NCI-H128 (cell line): ENCODE measurements around the gene ERH.
"Not testable (repeated sequence)": the region's sequence is repeated elsewhere in the genome, so short reads cannot be mapped to it uniquely, and the experiment has no call there.

Experiments
- DNase-seq: peaks from one replicate; lab custom pipeline; 2025; ENCODE audit not compliant: unreplicated experiment; lab: John Stamatoyannopoulos, UW

ERH gene

DNA sequence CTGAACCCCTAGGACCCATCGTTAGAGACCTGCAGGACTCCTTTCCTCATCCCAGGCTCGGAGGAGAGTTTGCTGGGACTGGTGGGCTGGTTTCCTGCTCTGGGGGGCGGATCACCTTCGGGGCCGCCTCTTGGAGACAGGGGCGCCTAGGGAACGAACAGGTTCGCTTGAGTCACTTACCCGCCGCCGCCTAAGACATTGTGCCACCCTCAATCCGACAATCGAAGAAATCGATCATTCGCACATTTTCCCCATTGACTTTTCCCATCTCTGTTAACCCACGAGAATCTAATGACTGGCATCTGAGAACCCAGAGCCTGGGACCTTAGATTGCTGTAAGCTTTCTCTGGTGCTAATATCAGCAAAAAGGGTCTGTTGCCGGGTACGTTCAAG lies 715 bp upstream of the ERH start:
- no peak for DNase-seq

DNA sequence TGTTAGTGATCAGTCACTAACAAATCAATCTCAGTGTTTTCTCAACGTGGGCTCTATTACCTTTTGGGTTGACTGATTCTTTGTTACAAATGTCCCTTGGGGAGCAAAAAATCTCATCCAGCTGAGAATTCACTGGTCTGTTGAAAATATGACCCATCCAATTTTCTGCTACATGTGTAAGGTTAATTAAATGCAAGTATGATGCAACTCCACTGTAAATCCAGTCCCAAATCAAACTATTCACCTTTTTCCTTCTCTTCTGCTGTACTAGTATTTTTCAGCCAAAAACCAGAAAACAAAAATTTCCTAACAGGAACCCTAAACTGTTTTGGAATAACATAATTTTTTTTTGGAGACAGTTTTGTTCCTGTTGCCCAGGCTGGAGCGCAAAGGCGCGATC lies 2.2 kb downstream of the ERH start:
- no peak for DNase-seq

DNA sequence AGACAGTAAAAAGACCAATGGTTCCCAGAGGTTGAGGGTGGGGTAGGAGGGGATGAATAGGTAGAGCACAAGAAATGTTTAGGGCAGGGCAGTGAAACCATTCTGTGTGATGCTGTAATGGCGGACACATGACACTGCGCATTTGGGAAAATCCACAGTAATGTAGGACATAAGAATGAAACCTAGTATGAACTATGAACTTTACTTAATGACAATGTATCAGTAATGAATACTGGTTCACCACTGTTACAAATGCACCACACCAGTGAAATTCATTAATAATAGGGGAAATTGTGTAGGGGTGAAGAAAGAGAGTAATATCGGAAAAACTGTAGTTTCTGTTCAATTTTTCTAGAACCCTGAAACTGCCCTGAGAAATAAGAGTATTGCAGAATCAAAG lies 5.6 kb downstream of the ERH start:
- no peak for DNase-seq

DNA sequence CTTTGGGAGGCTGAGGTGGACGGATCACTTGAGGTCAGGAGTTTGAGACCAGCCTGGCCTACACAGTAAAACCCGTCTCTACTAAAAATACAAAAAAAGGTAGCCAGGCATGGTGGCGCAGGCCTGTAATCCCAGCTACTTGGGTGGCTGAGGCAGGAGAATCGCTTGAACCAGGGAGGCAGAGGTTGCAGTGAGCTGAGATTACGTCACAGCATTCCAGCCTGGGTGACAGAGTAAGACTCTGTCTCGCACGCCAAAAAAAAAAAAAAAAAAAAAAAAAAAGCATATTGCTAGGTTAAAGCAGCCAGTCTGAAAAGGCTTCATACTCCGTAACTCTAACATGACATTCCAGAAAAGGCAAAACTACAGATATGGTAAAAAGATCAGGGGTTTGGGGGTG lies 6.7 kb downstream of the ERH start:
- not testable (repeated sequence) for DNase-seq

DNA sequence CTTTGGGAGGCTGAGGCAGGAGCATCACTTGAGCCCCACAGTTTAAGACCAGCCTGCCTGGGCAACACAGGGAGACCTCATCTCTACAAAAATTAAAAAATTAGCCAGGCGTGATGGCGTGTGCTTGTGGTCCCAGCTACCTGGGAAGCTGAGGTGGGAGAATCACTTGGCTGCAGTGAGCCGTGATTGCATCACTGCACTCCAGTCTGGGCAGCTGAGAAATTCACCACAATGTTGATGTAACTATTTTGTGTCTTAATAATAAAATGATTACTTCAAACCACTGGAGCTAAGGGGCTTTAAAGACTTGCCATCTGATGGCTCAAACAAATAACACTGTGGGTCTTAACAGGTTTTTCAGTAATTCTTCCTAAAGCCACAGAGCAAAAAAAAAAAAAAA lies 10.8 kb downstream of the ERH start:
- DNase-seq, result no peak

DNA sequence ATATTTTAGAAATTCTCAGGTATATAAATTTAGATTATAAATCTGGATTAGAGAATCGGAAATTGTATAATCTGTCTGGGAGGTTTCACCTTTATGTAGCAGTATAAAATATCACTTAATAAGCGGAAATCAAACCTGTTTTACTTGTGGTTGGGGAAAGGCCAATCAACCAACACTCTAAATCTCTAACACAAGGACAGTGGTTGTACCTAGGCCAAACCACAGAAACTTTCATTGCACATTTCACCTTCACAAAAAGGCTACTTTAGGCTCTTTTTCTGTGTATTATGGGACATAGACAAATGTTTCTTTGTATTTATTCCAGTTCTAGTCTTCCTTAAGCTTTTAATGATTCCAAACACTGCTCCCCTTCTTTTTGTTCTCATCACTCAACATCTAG lies 19.8 kb downstream of the ERH start:
- DNase-seq, result no peak

DNA sequence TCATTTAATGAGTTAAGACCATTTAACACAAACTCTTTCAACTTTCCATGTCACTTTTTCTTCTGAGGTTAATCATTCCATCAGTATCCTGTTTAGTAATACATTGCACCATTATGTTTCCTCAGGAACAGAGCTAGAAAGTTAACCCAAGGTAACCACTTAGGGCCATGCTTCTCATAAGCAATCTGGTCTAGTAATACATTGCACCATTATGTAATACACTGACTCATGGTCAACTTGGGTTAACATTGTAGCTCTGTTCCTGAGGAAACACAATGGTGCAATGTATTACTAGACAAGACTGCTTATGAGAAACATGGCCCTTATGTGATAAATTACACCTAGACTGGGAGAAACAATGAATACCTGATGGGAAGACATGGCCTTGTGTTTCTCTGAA lies 21.7 kb downstream of the ERH start:
- DNase-seq, result no peak

DNA sequence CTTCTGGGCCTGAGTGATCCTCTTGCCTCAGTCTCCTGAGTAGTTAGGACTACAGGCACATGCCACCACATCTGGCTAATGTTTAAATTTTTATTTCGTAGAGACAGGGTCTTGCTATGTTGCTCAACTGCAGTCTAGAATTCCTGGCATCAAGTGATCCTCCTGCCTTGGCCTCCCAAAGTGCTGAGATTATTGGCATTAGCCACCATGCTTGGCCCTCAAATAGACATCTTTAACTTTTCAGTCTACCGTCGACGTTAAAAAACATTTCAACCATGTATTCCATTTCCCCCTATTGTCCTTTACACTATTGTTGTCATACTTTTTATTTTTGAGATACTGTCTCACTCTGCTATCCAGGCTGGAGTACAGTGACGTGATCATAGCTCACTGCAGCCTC lies 22.4 kb downstream of the ERH start:
- no peak for DNase-seq

DNA sequence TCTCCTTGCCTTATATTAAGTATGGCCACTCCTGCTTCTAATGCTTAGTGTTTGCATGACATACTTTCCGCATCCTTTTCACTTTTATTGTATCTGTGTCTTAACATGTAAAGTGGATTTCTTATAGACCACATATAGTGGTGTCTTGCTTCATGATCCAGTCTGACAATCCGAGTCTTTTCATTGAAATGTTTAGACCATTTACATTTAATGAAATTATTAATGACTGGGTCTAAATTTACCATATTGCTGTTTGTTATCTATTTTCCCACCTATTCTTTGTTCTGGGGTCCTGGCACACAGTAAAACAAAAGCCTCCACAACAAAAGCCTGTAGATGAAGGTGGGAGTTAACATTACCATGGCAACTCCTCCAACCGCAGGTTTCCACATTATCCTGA lies 22.9 kb downstream of the ERH start:
- no peak for DNase-seq

DNA sequence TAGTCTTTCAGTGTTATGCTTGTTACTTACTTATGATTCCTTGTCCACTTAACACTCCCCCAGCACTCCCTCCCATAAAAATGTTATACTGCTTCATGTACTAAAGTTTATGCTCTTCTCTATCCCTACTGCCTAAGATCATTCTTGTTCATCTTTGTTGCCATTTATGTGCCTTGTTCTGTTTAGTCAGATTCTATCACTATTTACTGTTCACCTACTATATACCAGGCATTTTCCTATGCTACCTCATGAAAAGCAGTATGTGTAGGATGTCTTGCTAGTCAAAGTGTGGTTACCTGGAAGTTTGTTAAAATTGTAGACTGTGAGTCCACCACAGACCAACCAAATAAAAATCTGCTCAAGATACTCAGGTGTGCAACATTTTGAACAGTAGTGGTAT lies 23.9 kb downstream of the ERH start:
- no peak for DNase-seq

DNA sequence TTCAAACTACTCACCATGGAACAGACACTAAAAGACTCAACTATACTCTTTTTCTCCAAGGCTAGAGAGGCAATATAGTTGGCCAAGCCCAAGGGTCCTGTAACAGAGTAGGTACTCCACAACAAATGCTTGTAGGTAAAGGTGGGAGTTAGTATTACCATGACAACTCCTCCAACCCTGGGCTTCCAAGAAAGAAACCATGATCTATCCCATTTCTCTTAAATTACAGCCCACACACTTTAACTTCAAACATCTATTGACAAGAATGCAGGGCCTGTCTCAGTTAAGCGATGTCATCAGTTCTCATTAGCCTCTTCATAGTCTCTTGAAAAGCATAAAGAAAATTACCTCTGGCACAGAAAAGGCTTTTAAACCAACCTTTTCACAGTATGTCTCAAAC lies 25.0 kb downstream of the ERH start:
- DNase-seq, result no peak

DNA sequence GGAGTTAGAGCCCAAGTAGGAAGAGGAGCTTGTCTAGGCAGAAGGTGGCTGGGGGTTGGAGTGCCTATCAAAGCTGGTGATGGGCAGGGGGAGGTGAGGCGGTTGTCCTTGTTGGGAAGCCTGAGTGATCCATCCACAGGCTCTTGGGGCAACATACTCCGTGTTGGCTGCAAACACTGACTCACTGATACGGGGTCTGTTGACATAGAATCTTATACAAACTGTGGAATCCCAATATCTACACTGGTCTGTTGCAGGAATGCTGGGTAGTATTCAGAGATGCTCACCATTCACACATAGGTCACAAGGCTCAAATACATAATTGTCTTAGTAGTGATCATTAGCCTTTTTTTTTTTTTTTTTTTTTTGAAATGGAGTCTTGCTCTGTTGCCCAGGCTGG lies 26.0 kb downstream of the ERH start:
- no peak for DNase-seq

DNA sequence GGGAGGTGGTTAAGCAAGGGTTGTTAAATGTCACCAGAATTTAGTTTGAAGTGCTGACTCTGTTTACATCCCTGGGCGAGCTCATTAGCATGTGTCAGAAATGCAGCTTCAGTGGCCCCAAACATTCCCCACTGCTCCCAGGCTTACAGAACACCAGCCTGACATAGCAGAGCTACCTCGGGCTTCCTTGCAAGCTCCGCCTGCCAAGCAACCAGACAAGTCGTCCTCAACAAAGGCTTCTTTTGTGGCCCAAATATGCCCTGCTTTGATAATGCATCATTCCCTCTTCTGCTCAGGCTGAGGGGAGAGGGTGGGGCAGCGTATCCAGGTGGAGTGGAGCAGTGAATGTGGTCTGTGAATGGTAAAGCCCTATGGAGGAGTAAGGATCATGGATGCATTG lies 28.0 kb downstream of the ERH start:
- no peak for DNase-seq

DNA sequence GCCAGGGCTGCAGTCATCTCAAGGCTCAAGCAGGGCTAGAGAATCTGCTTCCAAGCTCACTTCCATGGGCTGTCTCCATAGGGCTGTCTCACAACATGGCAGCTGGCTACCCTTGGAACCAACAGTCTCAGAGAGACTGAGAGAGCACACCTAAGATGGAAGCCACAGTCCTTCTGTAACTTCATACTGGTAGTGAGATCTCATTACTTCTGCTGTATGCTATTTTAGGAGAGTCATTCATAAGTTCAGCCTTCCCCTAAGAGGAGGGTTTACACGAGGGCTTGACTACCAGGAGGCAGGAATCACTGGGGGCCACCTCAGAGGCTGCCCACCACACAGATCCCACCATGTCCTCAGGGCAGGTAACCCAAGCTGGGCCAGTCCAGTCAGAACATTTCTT lies 29.7 kb downstream of the ERH start:
- no peak for DNase-seq

DNA sequence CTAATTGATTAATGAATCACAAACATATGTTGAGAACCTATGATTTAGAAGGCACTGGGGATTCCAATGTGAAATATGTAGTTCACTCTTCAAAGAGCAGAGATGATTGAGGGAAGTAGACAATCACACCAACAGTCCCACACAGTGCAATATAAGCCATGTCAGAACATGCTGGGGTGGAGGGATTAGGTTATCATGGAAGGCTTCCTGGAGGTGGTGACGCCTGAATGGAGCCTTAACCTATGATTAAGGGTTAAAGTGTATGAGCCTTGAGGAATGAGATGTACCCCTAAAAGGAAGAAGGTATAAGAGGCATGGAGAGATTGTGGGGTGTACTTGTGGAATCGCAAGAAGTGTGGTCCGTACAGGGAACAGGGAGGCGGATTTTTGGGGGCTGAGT lies 31.3 kb downstream of the ERH start:
- no peak for DNase-seq

DNA sequence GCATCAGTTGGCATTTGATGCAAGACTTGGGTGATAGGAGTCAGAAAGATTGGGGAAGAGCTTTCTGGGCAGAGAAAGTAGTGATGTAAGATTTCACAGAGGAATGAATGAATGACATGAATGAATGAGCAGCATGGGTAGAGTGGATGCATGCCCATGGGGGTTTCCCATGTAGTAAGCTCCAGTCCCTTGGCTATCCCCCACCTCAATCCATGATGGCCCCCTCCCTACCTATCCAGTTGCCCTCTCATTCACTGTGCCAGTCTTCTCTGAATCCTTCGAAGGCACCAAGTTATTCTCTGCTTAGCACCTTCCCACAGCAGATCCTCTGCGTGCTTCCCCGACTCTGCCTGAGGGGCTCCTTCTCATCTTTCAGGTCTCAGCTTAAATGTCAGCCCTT lies 32.0 kb downstream of the ERH start:
- DNase-seq, result no peak

DNA sequence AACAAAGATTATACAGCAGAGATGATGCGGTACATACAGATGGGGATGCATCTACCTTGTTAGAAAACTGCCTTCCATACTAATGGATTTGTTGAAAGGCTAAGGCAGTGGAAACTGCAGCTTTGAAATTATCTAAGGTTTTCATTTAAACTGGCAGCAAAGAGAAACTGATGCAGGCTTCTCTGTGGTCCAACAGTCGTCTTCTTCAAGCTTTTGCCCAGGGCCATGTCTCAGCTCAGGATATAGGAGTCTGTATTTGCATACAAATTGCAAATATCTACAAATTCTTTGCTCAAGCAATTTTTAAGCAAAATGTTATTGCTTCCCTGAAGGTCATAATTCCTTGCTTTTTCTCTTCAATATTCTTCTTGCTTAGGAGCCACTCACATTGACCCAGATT lies 33.7 kb downstream of the ERH start:
- no peak for DNase-seq

DNA sequence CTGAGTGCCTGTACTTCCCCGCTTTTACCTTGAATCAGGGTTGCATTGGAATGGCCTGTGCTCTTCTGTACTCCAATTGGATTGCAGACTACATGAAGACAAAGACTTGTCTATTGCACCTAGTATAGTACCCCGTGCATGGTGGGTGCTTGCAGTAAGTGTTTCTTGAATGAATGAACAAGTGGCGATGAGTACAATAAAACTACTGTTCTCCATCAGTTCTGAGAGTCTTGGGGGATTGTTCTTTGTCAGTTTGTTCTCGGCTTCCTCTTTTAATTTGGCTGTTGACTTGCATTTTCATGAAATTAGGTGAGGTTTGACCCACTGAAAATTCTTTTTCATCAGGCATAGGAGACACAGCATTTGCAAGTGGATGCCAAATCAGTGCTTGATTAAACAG lies 34.1 kb downstream of the ERH start:
- no peak for DNase-seq

DNA sequence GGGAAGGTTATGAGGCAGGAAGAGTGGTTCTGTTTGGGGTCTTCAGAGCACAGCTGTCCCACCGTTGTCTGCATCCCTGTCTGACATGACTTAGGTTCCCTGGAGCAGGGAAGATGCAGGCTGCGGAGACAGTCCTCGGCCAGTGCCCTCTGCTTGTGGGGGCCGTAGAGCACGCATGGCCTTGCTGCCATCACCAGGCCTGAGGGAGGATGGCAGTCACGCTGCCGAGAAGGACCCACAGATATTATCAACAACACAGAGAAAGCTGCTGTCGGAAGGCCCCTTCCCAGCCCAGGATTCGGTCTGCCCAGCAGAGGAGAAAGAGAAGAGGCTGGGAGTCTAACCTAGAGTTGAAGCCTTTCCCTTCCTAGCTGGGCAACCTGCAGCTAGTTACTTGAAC lies 35.0 kb downstream of the ERH start:
- no peak for DNase-seq

DNA sequence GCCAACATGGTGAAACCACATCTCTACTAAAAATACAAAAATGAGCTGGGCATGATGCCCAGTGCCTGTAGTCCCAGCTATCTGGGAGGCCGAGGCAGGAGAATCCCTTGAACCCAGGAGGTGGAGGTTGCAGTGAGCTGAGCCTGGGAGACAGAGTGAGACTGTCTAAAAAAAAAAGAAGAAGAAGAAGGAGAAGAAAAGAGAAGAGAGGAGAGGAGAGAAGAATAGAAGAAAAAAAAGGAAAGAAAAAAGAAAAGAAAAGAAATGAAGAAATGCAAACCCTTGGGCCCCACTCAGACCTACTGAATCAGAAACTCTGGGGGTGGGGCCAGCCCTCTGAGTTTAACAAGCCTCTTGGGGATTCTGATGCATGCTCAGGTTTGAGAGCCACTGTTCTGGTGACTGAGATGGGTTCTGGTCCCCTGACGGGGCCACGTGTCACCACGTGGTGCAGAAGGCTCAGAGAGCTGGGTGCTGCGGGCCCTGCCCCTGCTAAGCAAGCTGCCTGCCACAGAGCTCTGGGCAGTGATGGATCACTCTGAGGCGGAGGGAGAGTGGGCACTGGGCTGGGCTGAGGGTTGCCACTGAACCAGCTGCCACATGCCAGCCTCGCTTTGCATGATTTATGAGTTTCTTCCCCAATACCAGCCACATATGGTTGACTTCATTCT lies 37.5 kb downstream of the ERH start:
- DNase-seq, result no peak

DNA sequence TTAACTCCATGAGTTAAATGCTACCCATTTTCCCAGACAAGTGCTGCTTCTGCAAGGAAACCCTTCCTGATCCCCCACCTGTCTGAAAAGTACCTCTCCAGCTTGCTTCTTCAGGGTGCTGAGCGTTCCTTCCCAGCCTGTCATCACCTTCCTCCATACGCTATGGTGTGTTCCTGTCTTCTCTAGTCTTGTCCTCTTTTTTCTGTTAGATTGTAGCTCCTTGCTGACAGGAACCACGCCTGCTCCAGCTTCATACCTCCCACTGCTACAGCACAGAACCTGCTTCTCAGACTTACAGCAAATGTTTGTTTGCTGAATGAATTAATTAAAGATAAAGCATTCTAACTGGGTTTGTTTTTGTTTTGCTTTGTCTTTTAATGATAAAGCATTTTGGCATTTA lies 39.1 kb downstream of the ERH start:
- no peak for DNase-seq

DNA sequence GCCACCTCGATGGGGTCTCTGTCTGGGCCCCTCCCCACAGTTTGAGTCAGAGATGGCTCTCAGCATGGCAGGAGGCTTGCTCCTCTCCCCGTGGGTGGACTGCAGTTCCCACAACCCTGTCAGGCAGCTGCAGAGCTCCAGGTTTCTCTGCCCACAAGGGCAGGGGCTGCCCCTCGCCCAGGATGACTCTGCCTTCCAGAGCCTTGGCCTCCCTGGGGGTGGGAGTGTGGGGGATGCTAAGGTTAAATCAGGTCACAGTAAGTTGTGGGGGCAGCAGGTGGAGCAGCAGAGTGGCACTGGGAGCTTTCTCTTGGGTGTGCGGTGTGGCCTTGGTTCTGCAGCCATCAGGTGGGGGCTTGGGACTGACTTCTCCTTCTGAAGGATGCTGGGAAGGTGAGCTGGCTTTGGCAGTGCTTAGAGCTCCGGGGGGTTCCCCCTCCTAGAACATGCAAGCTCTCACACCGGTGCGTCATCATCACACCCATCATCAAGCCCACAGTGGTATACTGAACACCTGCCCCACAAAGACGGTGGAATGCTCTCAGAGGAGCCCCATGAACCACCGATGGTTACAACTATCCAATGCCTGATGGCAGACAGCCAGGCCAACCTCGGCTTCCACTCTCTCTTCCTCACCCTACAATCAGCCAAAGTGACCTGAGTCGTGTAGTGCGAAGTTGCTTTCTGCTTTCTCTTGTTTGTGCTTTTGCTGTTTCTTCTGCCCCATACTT lies 39.7 kb downstream of the ERH start:
- no peak for DNase-seq

DNA sequence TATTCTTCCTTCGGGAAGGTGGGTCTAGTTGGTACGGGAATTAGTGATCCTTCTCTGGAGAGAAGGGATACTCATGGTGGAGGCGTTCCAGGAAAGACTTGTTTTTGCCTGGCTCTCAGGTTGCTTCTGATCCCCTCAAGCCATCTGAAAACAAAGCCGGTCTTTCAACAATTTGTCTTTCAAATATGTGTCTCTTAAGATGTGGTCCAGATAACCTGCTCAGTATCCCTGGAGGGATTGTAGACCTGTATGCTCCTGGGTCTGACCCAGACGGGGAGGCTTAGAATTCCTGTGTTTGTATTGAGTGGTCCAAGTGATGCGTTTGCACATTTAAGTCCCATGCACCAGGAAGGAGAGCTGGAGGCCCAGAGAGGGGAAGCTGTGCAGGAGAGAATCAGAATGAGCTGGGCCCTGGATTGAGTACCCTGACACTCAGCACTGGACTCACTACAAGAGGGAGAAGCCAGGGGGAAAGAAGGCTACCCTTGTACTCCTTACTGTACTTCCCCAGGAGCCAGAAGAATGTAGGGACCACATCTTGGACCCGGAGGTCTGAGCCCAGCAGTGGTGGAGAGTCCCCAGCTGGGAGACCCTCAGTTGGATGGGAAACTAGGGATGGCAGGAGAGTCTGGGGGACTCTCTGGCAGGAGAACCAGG lies 40.4 kb downstream of the ERH start:
- DNase-seq, result no peak
